Osteocyte (in vitro differentiated cells): ENCODE results near the gene CNTN2. TPM values are rescaled to one million over a fixed set of nuclear protein-coding genes. Genes with fewer than 3 reads are reported as not detected.

Experiments
- DNase-seq: peaks from one replicate; pipeline ENCODE4 v3.0.0; 2021; ENCODE audit warnings: mixed read lengths; ENCODE audit not compliant: unreplicated experiment; ENCODE audit errors: extremely low spot score
- H3K27ac Mint-ChIP-seq: one replicate; pipeline ENCODE4 v1.8.0; 2021; ENCODE audit warnings: mild to moderate bottlenecking, mixed read lengths; ENCODE audit not compliant: unreplicated experiment
- H3K27me3 Mint-ChIP-seq: one replicate; pipeline ENCODE4 v1.8.0; 2021; ENCODE audit warnings: mixed read lengths; ENCODE audit not compliant: unreplicated experiment
- H3K36me3 Mint-ChIP-seq: one replicate; pipeline ENCODE4 v1.8.0; 2021; ENCODE audit warnings: mixed read lengths; ENCODE audit not compliant: unreplicated experiment
- H3K4me1 Mint-ChIP-seq: one replicate; pipeline ENCODE4 v1.8.0; 2021; ENCODE audit warnings: mixed read lengths; ENCODE audit not compliant: unreplicated experiment
- H3K4me3 Mint-ChIP-seq: one replicate; pipeline ENCODE4 v1.8.0; 2021; ENCODE audit warnings: mild to moderate bottlenecking, moderate library complexity, mixed read lengths; ENCODE audit not compliant: unreplicated experiment
- H3K9me3 Mint-ChIP-seq: one replicate; pipeline ENCODE4 v1.8.0; 2021; ENCODE audit warnings: mixed read lengths; ENCODE audit not compliant: unreplicated experiment
- total RNA-seq: library from RNA; stranded (reverse); gene quantifications from 2 replicates; pipeline ENCODE4 v1.2.1, GENCODE V29; 2021
- TF ChIP-seq, protein P1 (sequence below): fragments of 200-600 bp; sonication (generic); IDR thresholded peaks from 2 replicates; pipeline ENCODE4 v1.5.0; 2021; ENCODE audit warnings: antibody characterized with exemption, mild to moderate bottlenecking, moderate library complexity

The CNTN2 gene
- total RNA-seq, 1 donor from 2014 or later: not detected

DNA sequence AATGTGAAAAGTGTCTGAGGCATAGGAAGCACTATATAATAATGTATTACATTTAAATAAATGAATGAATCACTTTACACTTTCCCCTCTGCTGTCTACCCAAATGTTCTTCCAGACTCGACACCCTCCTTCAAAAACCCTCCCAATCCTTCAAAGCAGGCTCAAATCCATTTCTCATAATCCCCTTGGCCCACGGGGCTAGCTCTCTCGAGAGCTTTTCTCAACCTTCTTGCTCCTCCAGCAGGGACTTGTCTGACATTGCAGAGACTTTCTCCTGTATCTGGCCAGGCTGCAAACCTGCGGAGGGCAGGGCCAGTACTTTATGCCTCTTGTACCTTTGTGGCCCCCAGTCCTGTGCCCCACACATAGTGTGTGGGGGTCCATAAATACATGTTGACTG lies 14.1 kb upstream of the CNTN2 start:
- Mint-ChIP-seq H3K36me3 (no peaks in the 10 kb centered on the region), H3K27me3 (peaks cover 31% of the 10 kb centered on the region), H3K4me3 (no peak overlapping the region), H3K4me1 (no peaks in the 10 kb centered on the region), H3K9me3 (no peaks in the 10 kb centered on the region), H3K27ac (no peak overlapping the region)
- TF ChIP-seq, protein P1, sequence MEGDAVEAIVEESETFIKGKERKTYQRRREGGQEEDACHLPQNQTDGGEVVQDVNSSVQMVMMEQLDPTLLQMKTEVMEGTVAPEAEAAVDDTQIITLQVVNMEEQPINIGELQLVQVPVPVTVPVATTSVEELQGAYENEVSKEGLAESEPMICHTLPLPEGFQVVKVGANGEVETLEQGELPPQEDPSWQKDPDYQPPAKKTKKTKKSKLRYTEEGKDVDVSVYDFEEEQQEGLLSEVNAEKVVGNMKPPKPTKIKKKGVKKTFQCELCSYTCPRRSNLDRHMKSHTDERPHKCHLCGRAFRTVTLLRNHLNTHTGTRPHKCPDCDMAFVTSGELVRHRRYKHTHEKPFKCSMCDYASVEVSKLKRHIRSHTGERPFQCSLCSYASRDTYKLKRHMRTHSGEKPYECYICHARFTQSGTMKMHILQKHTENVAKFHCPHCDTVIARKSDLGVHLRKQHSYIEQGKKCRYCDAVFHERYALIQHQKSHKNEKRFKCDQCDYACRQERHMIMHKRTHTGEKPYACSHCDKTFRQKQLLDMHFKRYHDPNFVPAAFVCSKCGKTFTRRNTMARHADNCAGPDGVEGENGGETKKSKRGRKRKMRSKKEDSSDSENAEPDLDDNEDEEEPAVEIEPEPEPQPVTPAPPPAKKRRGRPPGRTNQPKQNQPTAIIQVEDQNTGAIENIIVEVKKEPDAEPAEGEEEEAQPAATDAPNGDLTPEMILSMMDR: no peak
- no peak for DNase-seq

DNA sequence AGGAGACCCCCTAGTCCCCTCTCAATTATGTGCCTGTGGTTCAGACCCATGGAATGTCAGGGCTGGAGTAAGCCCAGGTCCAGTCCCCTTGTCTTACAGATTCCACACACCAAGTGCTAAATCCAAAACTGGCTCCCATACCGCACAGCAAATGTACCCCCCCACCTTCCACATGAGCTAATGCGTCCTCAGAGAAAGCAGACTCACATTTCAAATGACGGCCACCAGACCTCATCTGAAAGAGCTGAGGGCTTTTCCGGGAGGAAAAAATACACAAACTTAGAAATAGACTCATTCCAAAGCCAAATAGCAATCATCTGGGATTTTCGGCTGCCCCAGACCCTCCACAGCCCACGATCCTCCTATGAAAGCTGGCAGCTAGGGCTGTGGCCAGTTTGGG lies 12.8 kb upstream of the CNTN2 start:
- H3K9me3 Mint-ChIP-seq: no peaks in the 10 kb centered on the region
- peaks cover 29% of the 10 kb centered on the region for H3K27me3 Mint-ChIP-seq
- DNase-seq: no peak
- H3K27ac Mint-ChIP-seq: no peak overlapping the region
- H3K36me3 Mint-ChIP-seq: no peaks in the 10 kb centered on the region
- H3K4me1 Mint-ChIP-seq: no peaks in the 10 kb centered on the region
- no peak overlapping the region for H3K4me3 Mint-ChIP-seq
- TF ChIP-seq, protein P1: no peak

GRCh38 chr1:205030896-205031295 lies 12.1 kb upstream of the CNTN2 start:
- Mint-ChIP-seq H3K4me3 (no peak overlapping the region), H3K9me3 (no peaks in the 10 kb centered on the region), H3K27ac (no peak overlapping the region), H3K36me3 (no peaks in the 10 kb centered on the region), H3K4me1 (no peaks in the 10 kb centered on the region), H3K27me3 (peaks cover 34% of the 10 kb centered on the region)
- DNase-seq: no peak
- TF ChIP-seq, protein P1: no peak

GRCh38 chr1:205032508-205032907 lies 10.5 kb upstream of the CNTN2 start:
- Mint-ChIP-seq H3K9me3 (no peaks in the 10 kb centered on the region), H3K27me3 (peaks cover 43% of the 10 kb centered on the region), H3K36me3 (no peaks in the 10 kb centered on the region), H3K27ac (no peak overlapping the region), H3K4me1 (no peaks in the 10 kb centered on the region), H3K4me3 (no peak overlapping the region)
- TF ChIP-seq, protein P1: no peak
- DNase-seq: no peak

GRCh38 chr1:205037539-205037938 lies 5.5 kb upstream of the CNTN2 start:
- peaks cover 51% of the 10 kb centered on the region for H3K27me3 Mint-ChIP-seq
- no peak overlapping the region for H3K27ac Mint-ChIP-seq
- no peaks in the 10 kb centered on the region for H3K9me3 Mint-ChIP-seq
- H3K4me1 Mint-ChIP-seq: no peaks in the 10 kb centered on the region
- no peak overlapping the region for H3K4me3 Mint-ChIP-seq
- H3K36me3 Mint-ChIP-seq: no peaks in the 10 kb centered on the region
- TF ChIP-seq, protein P1: no peak
- DNase-seq: no peak
